A549 treated with ZK216348 at 1 μM for 4 hours (cell line): Measurements from ENCODE around the gene MALAT1. TPM values are rescaled to one million over a fixed set of nuclear protein-coding genes. Genes with fewer than 3 reads are reported as not detected.

Source experiments
- total RNA-seq: library from RNA; stranded (reverse); fragments of 200-300 nt; extraction: Qiagen RNA extraction; gene quantifications from 5 replicates; pipeline ENCODE4 v1.2.3, GENCODE V29; 2022; ENCODE audit warnings: low read depth

The MALAT1 gene
- total RNA-seq: 34.8 to 90.0 TPM (median 83.9 TPM) in 5 replicates

DNA sequence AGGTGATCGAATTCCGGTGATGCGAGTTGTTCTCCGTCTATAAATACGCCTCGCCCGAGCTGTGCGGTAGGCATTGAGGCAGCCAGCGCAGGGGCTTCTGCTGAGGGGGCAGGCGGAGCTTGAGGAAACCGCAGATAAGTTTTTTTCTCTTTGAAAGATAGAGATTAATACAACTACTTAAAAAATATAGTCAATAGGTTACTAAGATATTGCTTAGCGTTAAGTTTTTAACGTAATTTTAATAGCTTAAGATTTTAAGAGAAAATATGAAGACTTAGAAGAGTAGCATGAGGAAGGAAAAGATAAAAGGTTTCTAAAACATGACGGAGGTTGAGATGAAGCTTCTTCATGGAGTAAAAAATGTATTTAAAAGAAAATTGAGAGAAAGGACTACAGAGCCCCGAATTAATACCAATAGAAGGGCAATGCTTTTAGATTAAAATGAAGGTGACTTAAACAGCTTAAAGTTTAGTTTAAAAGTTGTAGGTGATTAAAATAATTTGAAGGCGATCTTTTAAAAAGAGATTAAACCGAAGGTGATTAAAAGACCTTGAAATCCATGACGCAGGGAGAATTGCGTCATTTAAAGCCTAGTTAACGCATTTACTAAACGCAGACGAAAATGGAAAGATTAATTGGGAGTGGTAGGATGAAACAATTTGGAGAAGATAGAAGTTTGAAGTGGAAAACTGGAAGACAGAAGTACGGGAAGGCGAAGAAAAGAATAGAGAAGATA is at the start of gene MALAT1:
Gene MALAT1 (plus strand): TSS at position 69 of the 736 bp plus-strand sequence.

GRCh38 chr11:65524741-65525545 is 26.1 kb downstream of the MALAT1 start, which contains the start of gene SCYL1:
TSS of gene SCYL1 (plus strand) at chr11:65525083. CDS start at chr11:65525154, 71 bp downstream.

Other genes starting within 250 kb of the MALAT1 start
- 13.8 to 24.5 TPM (median 18.0 TPM) in 5 replicates for gene POLA2, start 237.1 kb upstream of the MALAT1 start, total RNA-seq
- gene CDC42EP2, start 184.2 kb upstream of the MALAT1 start, total RNA-seq: 13.7 to 22.4 TPM (median 14.9 TPM) in 5 replicates
- 39.2 to 48.6 TPM (median 42.1 TPM) in 5 replicates for gene DPF2, start 165.2 kb upstream of the MALAT1 start, total RNA-seq
- gene TIGD3, start 144.3 kb upstream of the MALAT1 start, total RNA-seq: 0.39 to 1.2 TPM (median 1.1 TPM) in 5 replicates
- 10.4 to 16.8 TPM (median 13.0 TPM) in 5 replicates for gene SLC25A45, start 116.4 kb upstream of the MALAT1 start, total RNA-seq
- 29.3 to 69.2 TPM (median 58.5 TPM) in 5 replicates for gene FRMD8, start 112.4 kb upstream of the MALAT1 start, total RNA-seq
- 137 to 311 TPM (median 219 TPM) in 5 replicates for gene NEAT1, start 76.2 kb upstream of the MALAT1 start, total RNA-seq
- 35.8 to 64.9 TPM (median 61.7 TPM) in 5 replicates for gene SCYL1, start 26.0 kb downstream of the MALAT1 start, total RNA-seq
- 67.5 to 157 TPM (median 130 TPM) in 5 replicates for gene LTBP3, start 59.3 kb downstream of the MALAT1 start, total RNA-seq
- 60.7 to 80.8 TPM (median 71.8 TPM) in 5 replicates for gene ZNRD2, start 71.4 kb downstream of the MALAT1 start, total RNA-seq
- 20.9 to 62.5 TPM (median 57.0 TPM) in 5 replicates for gene FAM89B, start 73.5 kb downstream of the MALAT1 start, total RNA-seq
- 25.8 to 50.8 TPM (median 45.7 TPM) in 5 replicates for gene EHBP1L1, start 77.0 kb downstream of the MALAT1 start, total RNA-seq
- 0.22 to 2.3 TPM (median 0.94 TPM) in 4 of 5 replicates, not detected in the other for gene KCNK7, start 96.8 kb downstream of the MALAT1 start, total RNA-seq
- 25.9 to 57.4 TPM (median 50.9 TPM) in 5 replicates for gene MAP3K11, start 115.2 kb downstream of the MALAT1 start, total RNA-seq
- gene PCNX3, start 116.7 kb downstream of the MALAT1 start, total RNA-seq: 19.9 to 40.4 TPM (median 37.0 TPM) in 5 replicates
- 7.6 to 22.6 TPM (median 19.8 TPM) in 5 replicates for gene SIPA1, start 139.1 kb downstream of the MALAT1 start, total RNA-seq
- 54.3 to 80.3 TPM (median 76.8 TPM) in 5 replicates for gene RELA, start 163.9 kb downstream of the MALAT1 start, total RNA-seq
- gene KAT5, start 213.2 kb downstream of the MALAT1 start, total RNA-seq: 35.6 to 53.4 TPM (median 50.5 TPM) in 5 replicates
- gene RNASEH2C, start 221.8 kb downstream of the MALAT1 start, total RNA-seq: 23.0 to 58.3 TPM (median 43.6 TPM) in 5 replicates